HG03064 (cell line): ENCODE data around the gene IGFBP4.

Source experiments
- ATAC-seq: cut with Tn5 transposase; IDR thresholded peaks from one replicate; pipeline ENCODE4 v1.9.1; 2021; ENCODE audit warnings: low read depth; ENCODE audit not compliant: unreplicated experiment

IGFBP4 gene

DNA sequence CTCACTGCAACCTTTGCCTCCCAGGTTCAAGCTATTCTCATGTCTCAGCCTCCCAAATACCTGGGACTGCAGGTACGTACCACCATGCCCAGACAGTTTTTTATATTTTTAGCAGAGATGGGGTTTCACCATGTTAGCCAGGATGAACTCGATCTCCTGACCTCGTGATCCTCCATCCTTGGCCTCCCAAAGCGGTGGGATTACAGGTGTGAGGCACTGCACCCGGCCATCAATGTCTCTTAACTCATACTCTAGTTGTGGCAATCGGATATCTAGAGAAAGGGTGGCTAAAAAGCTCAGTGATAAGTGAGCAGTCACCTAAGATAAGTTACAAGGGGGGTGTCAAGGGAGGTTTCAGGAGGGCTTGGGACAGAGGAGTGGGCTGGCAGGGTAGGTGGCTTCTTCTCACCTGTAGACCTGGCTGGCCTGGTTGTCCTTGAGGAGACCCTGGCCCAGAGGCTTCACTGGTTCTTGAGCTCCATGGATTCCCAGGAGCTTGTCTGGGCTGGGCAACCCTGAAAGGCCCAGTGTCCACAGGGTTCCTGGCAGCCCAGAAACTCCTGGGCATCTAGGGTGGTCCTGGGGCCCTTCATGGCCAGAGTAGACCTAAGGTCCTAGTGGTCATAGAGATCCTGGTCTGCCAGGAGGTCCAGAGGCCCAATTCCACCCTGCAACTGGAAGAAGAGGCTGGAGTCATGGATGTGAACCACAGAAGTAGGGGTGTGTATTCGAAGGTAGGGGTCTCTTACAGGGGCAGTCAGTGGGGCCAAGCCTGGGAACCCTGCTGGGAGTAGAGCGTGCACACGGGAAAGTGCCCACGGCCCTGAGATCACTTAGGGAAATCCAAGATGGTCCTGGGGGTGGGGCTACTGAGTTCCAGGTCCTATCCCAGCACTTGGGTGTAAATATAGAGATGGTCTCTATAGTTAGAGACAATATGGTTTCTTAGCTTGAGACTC is 12.7 kb upstream of the IGFBP4 start:
- no peak for ATAC-seq

DNA sequence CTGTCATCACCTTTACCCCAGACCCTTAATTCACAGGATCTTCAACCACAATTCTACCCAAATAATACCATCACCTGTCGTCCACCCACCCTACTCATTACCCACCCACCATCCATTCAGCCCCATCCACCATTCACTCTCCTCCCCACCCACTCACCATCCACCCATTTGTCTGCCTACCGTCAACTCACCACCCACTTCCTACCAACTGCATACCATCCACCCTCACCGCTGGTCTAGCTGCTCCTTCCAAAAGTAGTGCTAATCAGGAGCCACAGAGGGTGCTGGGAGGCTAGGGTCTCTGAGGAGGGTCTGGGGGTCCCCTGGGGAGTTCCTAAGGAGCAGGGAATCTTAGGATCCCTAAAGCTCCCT is 12.0 kb upstream of the IGFBP4 start:
- no peak for ATAC-seq

GRCh38 chr17:40432864-40433528 is 10.3 kb upstream of the IGFBP4 start:
- no peak for ATAC-seq

GRCh38 chr17:40433551-40434415 is 9.5 kb upstream of the IGFBP4 start:
- ATAC-seq: no peak

- no peak for ATAC-seq
Observed at GRCh38 chr17:40436636-40437035, 6.6 kb upstream of the IGFBP4 start.

- ATAC-seq: no peak
Observed at GRCh38 chr17:40437095-40437732, 6.0 kb upstream of the IGFBP4 start.

GRCh38 chr17:40440166-40440565 is 3.1 kb upstream of the IGFBP4 start:
- no peak for ATAC-seq

GRCh38 chr17:40442392-40443195 is 656 bp upstream of the IGFBP4 start:
- ATAC-seq: no peak

DNA sequence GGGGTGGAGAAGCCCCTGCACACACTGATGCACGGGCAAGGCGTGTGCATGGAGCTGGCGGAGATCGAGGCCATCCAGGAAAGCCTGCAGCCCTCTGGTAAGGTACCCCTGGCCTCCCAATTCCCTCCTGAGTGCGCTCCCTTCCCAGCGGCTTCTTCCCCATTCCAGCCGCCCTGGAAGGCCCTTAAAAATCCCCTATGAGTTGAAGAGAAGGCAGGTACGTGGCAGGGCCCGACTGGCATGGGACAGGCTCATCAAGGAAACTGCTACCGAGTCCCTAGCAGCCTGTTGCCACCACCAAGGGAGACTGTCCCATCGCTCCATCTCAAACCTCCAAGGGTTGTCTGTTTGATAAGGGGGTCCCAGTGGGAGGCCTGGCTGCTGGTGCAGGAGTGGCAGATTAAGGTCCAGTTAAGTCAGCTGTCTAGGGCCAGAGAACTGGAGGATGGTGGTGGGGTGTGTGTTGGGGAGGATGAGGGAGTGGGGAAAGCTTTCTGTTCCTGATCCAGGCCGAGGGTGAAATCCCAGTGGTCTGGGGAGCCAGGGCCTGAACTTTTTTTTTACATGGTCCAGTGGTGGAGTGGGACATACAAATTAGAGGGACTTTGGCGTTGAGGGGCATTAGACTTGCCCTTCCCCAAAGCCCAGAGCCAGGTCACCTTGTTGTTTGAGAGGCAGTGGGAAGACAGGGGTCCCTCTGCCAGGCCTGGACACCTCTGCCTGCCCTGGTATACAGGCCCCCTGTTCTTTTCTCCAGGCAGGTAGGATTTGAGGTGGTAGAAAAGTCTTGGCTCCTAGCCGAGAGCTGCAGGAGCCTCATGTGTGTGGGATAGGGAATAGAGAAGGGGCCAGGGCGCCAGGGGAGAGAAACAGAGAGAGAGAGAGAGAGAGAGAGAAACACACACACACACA is 994 bp downstream of the IGFBP4 start:
- ATAC-seq: no peak

- ATAC-seq: no peak
Observed at GRCh38 chr17:40445751-40446468, 2.7 kb downstream of the IGFBP4 start.

DNA sequence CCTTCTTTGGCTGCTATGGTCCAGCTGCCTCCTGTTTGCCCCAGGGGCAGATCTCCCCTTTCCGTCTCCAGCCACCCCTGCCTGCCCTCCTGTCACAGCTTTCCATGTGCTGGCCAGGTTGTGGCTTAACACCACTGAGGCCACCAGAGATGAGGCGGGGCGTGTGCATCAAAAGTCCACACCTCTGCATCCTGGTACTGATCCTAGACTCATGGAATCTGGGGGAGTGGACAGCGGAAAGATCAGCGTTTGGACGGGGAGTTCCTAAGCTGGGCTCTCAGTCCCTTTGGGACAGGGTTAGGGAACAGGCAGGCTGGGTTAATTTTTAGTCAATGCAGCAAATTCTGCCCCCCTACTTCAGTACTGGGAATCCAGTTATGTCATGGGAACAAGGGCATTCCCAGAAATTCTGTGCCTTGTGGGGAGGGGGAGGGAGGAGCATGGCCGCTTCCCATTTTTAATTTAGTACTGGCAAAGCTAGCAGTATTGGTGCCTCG is 3.9 kb downstream of the IGFBP4 start:
- no peak for ATAC-seq

DNA sequence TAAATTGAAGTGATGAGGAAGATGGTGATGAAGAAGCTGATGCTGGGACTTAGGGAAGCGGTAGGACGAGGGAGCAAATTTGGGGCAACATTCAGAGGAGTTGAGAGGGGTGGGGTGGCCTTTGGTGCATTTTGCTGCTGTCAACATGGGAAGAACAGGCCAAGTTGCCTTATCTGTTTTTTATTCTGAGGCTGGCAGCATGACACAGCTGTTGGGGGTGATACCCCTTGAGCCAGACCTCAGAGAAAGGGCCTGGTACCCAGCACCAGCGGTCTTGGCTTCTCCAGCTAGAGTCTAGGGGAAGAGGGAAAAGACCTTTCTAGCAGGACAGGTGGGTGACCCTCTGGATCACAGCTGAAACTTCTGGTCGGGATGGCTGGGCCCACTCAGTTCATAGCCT is 4.6 kb downstream of the IGFBP4 start:
- no peak for ATAC-seq

DNA sequence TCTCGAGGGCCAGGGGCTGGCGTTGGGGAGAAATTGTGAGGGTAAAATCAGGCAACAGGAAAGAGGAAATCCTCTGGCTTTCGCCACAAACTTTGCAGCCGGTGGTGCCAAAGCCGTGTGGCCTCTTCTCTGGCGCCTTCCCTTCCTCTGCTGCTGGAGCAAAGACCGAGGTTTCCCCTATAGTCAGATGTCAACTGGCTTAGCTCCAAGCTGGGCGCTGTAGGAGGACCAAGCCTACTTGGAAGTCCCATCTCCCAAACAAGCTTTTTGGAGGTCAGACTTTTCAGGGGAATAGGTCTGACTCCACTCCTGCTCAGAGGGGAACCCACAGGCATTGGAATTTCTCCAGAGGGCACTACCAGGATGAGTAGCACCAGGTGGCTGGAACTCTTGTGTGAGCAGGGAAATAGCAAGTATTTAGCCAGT is 5.0 kb downstream of the IGFBP4 start:
- ATAC-seq: no peak

GRCh38 chr17:40448639-40449261 is 5.5 kb downstream of the IGFBP4 start:
- no peak for ATAC-seq

DNA sequence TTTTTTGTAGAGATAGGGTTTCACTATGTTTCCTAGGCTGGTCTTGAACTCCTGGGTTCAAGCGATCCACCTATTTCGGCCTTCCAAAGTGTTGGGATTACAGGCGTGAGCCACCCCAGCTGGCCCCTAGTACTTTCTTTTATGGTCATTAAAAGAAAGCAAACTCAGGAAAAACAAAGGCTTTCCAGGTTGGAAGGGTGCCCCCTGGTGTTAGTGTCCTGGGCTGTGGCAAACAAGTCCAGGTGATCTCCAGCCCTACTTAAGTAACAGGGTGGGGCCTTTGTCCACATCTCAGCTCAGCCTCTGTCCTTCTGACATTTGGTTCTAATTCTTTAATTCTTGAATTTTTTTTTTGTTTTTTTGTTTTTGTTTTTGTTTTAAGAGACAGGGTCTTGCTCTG is 6.9 kb downstream of the IGFBP4 start:
- ATAC-seq: no peak

DNA sequence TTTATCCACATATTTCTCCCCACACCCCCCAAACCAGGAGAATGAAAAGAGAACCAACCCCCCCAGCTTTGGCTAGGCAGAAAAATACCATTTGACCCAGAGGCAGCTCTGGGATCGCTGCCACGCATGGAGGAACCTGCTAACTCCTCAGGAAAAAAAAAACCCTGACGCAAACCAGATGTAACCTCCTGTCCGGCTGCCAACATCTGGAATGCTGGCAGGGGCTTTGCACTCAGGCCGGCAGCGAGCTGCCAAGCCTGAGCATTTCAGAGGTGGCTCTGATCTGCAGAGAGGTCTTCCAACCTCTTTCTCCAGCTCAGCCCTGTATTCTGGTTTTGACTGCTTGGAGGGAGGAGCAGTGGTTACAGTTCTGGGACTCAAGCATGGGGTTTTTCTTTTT is 8.2 kb downstream of the IGFBP4 start:
- no peak for ATAC-seq

DNA sequence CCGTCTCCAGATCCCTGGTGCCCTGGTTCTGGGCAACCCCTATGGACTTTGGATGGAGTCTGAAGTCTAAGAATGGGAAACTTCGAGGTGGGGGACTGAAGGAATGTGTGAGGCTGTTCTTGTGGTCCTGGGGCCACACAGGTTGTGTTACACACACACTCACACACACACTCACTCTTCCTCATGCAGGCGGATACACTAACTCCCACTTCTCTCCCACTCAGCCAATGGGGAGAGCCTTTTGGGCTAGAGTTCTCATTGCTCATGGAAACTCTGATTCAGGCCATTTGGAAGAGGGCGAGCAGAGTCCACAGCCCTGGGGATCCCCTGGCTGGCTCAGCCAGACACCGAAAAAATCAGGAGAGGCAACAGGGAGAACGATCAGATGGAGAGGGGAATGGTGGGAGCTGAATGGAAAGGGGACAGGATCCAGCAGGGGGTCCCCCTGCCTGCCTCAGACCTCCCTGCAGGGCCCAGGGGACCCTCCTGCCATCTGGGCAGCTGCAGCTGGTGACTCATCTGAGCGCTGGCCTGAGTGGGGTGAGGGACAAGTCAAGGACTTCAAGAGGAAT is 9.1 kb downstream of the IGFBP4 start:
- no peak for ATAC-seq
